Measurements from ENCODE around the gene PPM1M.

The PPM1M gene

DNA sequence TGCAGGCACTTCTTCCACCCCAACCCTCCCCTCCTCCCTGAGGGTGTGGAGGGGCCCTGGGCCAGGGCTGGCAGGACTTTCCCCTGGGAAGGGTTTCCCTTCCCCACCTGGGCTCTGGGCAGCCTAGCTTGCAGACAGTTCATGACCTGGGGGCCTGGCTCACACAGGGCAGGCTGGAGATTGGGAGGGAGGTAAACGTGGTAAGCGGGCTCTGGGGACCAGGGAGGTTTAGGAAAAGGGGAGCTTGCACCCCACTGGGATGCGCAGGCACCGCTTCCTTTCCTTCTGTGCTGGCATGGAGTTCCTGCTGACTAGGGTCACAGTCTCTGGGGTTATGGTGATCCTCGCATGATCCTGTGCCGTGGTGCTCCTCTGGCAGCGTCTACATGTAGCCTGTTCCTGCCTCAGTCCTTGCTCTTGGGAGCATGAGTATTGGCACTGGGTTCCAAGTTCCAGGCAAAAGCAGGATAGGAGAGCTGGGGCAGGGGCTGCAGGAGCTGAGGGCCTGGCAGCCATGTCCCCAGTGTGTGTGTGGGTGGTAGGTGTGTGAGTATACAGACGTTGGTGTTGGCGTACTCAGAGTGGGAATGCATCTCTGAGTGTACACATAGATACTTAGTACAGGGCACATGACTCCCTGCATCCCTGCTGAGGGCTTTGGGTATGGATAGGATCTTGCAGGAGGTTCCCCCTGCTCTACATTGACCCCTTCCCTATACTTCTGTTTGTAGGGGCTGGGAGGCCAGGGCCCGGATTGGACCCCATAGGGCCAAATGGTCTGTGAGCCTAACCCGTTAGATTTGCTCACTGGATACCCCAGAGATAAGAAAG, 49.0 kb downstream of the PPM1M start:
- DNase-seq (ENCODE audit: low read depth in 1 of 2, low spot score in 1 of 2): no peak

DNA sequence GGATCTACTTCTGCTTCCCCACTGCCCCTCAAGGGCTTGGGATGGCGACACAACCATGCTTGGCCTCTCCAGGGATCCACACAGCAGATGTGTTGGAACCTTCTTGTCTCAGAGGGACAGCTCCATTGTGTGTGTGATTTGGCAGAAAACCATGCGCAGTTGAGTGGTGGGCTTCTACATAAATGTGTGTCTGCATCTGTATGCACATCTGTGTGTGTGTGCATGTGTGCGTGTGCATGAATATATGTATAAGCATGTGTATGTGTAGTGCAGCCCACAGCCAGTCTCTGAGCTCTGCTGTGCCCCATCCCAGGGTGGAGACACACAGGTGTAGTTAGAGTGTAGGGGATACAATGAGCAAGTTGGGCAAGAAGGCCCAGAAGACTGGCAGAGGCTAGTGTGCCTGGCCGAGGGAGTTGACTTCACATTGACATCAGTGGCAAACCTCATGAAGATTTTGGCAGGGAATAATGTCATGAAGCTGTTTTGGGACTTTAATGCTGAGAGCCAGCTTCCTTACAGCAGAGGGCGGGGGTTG, 50.2 kb downstream of the PPM1M start:
- DNase-seq (ENCODE audit: low read depth in 1 of 2, low spot score in 1 of 2): no peak

DNA sequence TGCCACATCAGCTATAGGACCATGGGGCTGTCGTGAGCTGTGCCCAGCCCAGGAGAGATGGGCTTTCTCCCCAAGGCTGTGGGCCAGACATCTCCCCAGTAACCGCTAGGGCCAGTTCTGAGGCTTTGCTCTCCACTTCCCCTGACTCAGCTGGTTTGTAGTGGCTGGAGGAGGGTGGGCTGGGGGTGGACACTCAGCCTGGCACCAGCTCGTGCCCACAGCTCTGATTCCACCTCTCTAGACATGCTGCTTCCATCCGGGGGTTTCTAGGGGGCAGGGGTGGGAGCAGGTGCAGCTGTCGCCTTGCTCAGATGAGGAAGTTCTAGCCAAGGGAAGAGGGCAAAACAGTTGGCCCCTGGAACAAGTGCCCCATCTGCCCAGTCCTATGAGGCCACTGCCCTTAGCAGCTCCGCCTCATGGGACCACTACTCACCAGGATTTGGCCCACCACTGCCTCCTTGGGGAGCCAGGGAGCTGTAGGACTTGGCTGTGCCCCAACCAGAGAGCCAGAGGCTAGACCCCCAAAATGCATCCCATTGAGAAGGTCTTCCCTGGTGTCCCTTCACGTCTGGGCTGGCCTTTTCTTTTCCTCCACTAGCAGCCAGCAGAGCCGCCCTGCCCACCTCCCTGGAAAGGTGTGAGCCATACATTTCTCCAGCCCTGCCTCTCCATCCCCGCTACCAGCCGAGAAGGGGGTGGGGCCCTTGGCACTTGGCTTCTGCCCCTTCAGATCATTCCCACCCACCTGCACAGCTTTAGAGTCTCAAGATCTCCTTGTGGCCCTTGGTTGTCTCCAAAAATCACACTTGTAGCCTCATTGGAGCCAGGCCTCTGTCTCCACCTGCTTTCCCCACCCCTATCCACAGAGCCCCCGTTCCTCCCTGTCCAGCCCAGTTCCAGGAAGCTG, 51.9 kb downstream of the PPM1M start:
- no peak for DNase-seq (ENCODE audit: low read depth in 1 of 2, low spot score in 1 of 2)

DNA sequence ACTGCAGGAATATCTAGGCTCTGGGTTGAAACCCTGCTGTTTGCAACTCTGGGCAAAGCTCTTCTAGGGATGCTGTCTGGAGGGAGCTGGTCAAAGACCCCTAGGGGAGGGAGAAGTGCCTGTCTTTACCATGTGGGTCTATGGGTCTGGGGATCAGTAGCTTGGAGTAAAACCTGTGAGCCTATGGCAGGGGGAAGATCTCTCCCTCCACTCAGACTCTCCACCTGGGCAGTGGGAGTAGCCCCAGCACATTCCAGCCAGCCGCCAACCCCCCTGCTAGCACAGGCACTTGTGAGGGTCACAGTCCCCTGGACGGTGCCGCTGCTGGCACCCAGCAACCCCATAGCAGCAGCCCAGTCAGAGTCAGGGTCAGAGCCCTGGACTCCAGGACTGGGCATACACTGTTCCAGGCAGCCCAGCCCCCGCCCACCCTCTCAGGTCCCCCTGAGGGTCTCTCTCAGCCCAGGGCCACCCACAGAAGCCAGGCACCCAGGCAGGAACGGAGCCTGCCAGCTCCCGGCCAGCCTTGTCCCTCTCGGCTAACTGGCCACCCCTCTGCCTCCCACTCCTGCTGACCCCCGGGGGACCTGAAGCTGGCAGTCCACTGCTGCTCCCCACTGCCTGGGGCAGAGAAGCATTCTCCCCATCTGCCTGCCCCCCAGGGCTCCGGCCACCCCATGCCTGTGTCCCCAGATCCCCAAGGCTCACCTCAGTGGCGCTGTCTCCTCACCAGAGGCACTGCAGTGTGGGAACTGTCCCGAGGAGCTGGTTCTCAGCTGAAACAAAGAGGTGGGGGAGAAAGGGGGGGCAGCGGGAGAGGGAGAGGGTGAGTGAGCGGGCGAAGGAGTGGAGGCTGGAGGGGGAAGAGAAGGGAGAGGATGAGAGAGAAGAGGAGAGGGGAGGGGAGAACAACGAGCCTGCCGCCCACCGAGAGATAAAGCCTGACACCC, 52.9 kb downstream of the PPM1M start:
- DNase-seq (ENCODE audit: low read depth in 1 of 2, low spot score in 1 of 2): no peak

DNA sequence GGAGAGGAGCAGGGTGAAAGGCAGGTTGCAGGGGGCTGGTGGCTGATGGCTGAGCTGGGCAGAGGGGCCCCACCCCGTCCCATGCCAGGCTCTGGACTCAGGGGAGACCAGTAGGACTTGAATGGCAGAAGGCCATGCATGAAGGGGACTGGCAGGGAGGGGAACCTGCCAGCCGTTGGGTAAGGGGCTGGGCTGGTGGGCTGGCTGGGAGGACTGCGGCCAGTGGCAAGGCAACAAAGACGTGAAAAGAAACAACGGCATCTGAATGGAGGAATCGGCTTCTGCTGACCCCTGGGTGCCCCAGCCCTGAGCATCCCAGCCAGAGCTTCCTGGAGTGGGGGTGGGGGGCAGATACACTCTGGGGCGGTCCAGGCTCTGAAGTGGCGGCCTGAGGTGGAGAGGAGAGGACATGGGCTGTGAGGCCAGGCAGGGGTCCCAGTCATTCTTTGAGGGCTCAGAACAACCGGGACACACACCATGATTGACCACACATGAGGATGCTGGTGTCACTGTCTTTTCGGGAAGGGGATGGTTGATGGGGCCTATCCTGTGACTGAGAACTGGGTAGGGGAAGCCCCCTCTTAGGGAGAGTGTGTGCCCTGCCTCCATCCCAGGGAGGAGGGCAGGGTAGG, 53.8 kb downstream of the PPM1M start:
- DNase-seq (ENCODE audit: low read depth in 1 of 2, low spot score in 1 of 2): no peak

Measured in activated CD4-positive, alpha-beta T cell treated with anti-CD3 and anti-CD28 coated beads, Interleukin-2, amount 50 U/mL, for 24 hours (primary cell).